Gastrocnemius medialis (tissue), 4 donors: ENCODE data around the gene COLEC11.

Source experiments
- CTCF ChIP-seq, 5 experiments: fragments of 450-650 bp in 3 of 5; fragments of 200-600 bp in 2 of 5; sonication (generic) in 2 of 5; IDR thresholded peaks in 4 of 5; conservative IDR thresholded peaks in 1 of 5; 1 replicate in 4 of 5; 2 replicates in 1 of 5; pipeline ENCODE4 v1.5.1; 2016 to 2019; ENCODE audit warnings: antibody characterized with exemption in 5 of 5, mild to moderate bottlenecking in 3 of 5, moderate library complexity in 3 of 5
- POLR2A ChIP-seq, 2 donors: fragments of 450-650 bp; IDR thresholded peaks; one replicate each; pipeline ENCODE4 v1.6.1; 2017; ENCODE audit warnings: antibody characterized with exemption in 2 of 2, mild to moderate bottlenecking in 2 of 2, moderate library complexity in 2 of 2

DNA sequence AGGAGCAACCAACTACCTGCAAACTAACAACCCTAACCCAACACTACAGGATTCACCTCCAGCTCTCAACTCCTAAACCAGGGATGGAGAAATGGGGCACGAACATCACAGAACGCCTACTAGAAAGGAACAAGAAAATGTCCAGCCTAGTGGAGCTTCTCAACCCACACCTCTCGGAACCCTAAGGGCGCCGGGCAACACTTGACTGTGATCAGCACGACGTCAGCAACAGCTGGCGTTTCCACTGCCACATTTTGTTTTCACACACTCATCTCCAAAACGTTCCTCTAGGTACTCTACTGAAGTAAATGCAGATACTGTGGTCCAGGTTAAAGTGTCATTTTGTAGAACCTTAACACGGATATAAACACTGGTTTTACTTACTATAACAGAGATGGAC lies 41.0 kb upstream of the COLEC11 start:
- TF ChIP-seq CTCF (IDR thresholded peaks at IDR 0.05 in 4 of 5, conservative IDR thresholded peaks at IDR 0.05 in 1 of 5) (no peak), POLR2A (IDR thresholded peaks at IDR 0.05) (no peak)
